Activated CD4-positive, alpha-beta memory T cell treated with anti-CD3 and anti-CD28 coated beads for 36 hours (primary cell): Measurements from ENCODE around the gene USP15. TPM values are rescaled to one million over a fixed set of nuclear protein-coding genes. Genes with fewer than 3 reads are reported as not detected.
A peak's percentile ranks its signal among the peaks of the same experiment; 100 is the strongest.

Source experiments
- CTCF ChIA-PET: fragments of 350-600 bp; sonication (Branson Sonifier 250); formaldehyde crosslinking; loops from one replicate; lab custom pipeline; 2021; ENCODE audit warnings: antibody characterized with exemption, inconsistent platforms; lab: Charles Lee
- POLR2A ChIA-PET: fragments of 350-600 bp; sonication (Branson Sonifier 250); formaldehyde crosslinking; loops from one replicate; lab custom pipeline; 2021; ENCODE audit warnings: antibody characterized with exemption; lab: Charles Lee
- DNase-seq: peaks from one replicate; pipeline ENCODE4 v3.0.0-alpha.2; 2020
- H3K27ac Mint-ChIP-seq: one replicate; pipeline ENCODE4 v1.8.0; 2021; ENCODE audit warnings: mixed read lengths
- H3K27me3 Mint-ChIP-seq: one replicate; pipeline ENCODE4 v1.8.0; 2021; ENCODE audit warnings: mixed read lengths
- H3K36me3 Mint-ChIP-seq: one replicate; pipeline ENCODE4 v1.8.0; 2021; ENCODE audit warnings: mixed read lengths
- H3K4me1 Mint-ChIP-seq: one replicate; pipeline ENCODE4 v1.8.0; 2021; ENCODE audit warnings: low read depth, mixed read lengths
- H3K4me3 Mint-ChIP-seq: one replicate; pipeline ENCODE4 v1.8.0; 2021; ENCODE audit warnings: mild to moderate bottlenecking, mixed read lengths
- H3K9me3 Mint-ChIP-seq: one replicate; pipeline ENCODE4 v1.8.0; 2021; ENCODE audit warnings: mixed read lengths
- intact Hi-C: fragments of 100-400 bp; cut with micrococcal nuclease; formaldehyde crosslinking; loops from one replicate; pipeline ENCODE4 v1.15.1; 2023
- total RNA-seq, 2 experiments: library from RNA; stranded (reverse); gene quantifications; one replicate each; pipeline ENCODE4 v1.2.3, GENCODE V29; 2021

USP15 gene
- 10 to 100 TPM; 76.8 to 82.8 TPM for total RNA-seq

- H3K9me3 Mint-ChIP-seq = no peaks in the 10 kb centered on the region
- H3K27ac Mint-ChIP-seq = peak within 1 kb of the TSS; percentile 98
- CTCF ChIA-PET = interaction anchor here (0.8 to 1.5 kb wide), 6 partner anchors 8 to 207 kb away, joined by 3 to 5 read pairs (median 4); a partner anchor contains a TSS
- H3K4me1 Mint-ChIP-seq = peaks cover 60% of the 10 kb centered on the region
- DNase-seq = peak; percentile 97
- intact Hi-C loops = loop anchor here (1.0 to 5.0 kb wide), 10 partner anchors 15 to 1962 kb away; partner anchors contain the start of genes KICS2 and MON2
- H3K36me3 Mint-ChIP-seq = peaks cover 18% of the 10 kb centered on the region
- H3K4me3 Mint-ChIP-seq = peak within 1 kb of the TSS; percentile 94
- H3K27me3 Mint-ChIP-seq = no peaks in the 10 kb centered on the region
- POLR2A ChIA-PET = interaction anchor here (0.6 to 1.6 kb wide), 8 partner anchors 8 to 90 kb away, joined by 3 to 5 read pairs (median 4); no protein-coding TSS in a partner anchor
Observed at GRCh38 chr12:62259993-62260732, at the start of gene USP15. Gene USP15, plus strand, starts transcription at chr12:62260404. Its CDS starts 11 bp downstream, at chr12:62260415.

GRCh38 chr12:62210422-62210821, 49.8 kb upstream of the USP15 start:
- intact Hi-C loops = no loop called here
- H3K27ac Mint-ChIP-seq = no peak overlapping the region
- POLR2A ChIA-PET = no interaction called here
- CTCF ChIA-PET = interaction anchor here (0.7 to 1.9 kb wide), 10 partner anchors 9 to 547 kb away, joined by 3 to 9 read pairs (median 4); a partner anchor contains a TSS
- H3K27me3 Mint-ChIP-seq = peaks cover 6% of the 10 kb centered on the region
- no peaks in the 10 kb centered on the region for H3K9me3 Mint-ChIP-seq
- H3K36me3 Mint-ChIP-seq = no peaks in the 10 kb centered on the region
- H3K4me1 Mint-ChIP-seq = peaks cover 13% of the 10 kb centered on the region
- DNase-seq = peak; percentile 53
- H3K4me3 Mint-ChIP-seq = no peak overlapping the region

GRCh38 chr12:62211510-62211909, 48.7 kb upstream of the USP15 start:
- no peak overlapping the region for H3K4me3 Mint-ChIP-seq
- H3K36me3 Mint-ChIP-seq = no peaks in the 10 kb centered on the region
- ChIA-PET POLR2A (no interaction called here), CTCF (interaction anchor here (0.7 to 1.5 kb wide), 2 partner anchors 48 to 1100 kb away, joined by 3 read pairs; no protein-coding TSS in a partner anchor)
- H3K27me3 Mint-ChIP-seq = peaks cover 2% of the 10 kb centered on the region
- intact Hi-C loops = no loop called here
- DNase-seq = no peak
- H3K9me3 Mint-ChIP-seq = no peaks in the 10 kb centered on the region
- H3K27ac Mint-ChIP-seq = no peak overlapping the region
- H3K4me1 Mint-ChIP-seq = peaks cover 13% of the 10 kb centered on the region

- Mint-ChIP-seq H3K9me3 (no peaks in the 10 kb centered on the region), H3K27ac (no peak overlapping the region), H3K27me3 (no peaks in the 10 kb centered on the region), H3K36me3 (no peaks in the 10 kb centered on the region), H3K4me3 (no peak overlapping the region), H3K4me1 (peaks cover 13% of the 10 kb centered on the region)
- CTCF ChIA-PET = no interaction called here
- intact Hi-C loops = no loop called here
- DNase-seq = no peak
- POLR2A ChIA-PET = no interaction called here
Observed at GRCh38 chr12:62214846-62215245, 45.4 kb upstream of the USP15 start.

GRCh38 chr12:62215506-62215905, 44.7 kb upstream of the USP15 start:
- no peak for DNase-seq
- no peaks in the 10 kb centered on the region for H3K27me3 Mint-ChIP-seq
- no peaks in the 10 kb centered on the region for H3K36me3 Mint-ChIP-seq
- H3K27ac Mint-ChIP-seq = no peak overlapping the region
- H3K9me3 Mint-ChIP-seq = no peaks in the 10 kb centered on the region
- intact Hi-C loops = no loop called here
- ChIA-PET POLR2A (no interaction called here), CTCF (no interaction called here)
- peaks cover 10% of the 10 kb centered on the region for H3K4me1 Mint-ChIP-seq
- no peak overlapping the region for H3K4me3 Mint-ChIP-seq

- DNase-seq = no peak
- ChIA-PET CTCF (interaction anchor here (0.6 kb wide), 1 partner anchor 573 kb away, joined by 3 read pairs; no protein-coding TSS in a partner anchor), POLR2A (no interaction called here)
- H3K36me3 Mint-ChIP-seq = no peaks in the 10 kb centered on the region
- peaks cover 9% of the 10 kb centered on the region for H3K4me1 Mint-ChIP-seq
- H3K27ac Mint-ChIP-seq = no peak overlapping the region
- H3K27me3 Mint-ChIP-seq = no peaks in the 10 kb centered on the region
- intact Hi-C loops = no loop called here
- H3K9me3 Mint-ChIP-seq = no peaks in the 10 kb centered on the region
- no peak overlapping the region for H3K4me3 Mint-ChIP-seq
Observed at GRCh38 chr12:62217466-62218194, 42.6 kb upstream of the USP15 start.

GRCh38 chr12:62221107-62221506, 39.1 kb upstream of the USP15 start:
- H3K4me1 Mint-ChIP-seq = no peaks in the 10 kb centered on the region
- no peak for DNase-seq
- no peak overlapping the region for H3K4me3 Mint-ChIP-seq
- no peaks in the 10 kb centered on the region for H3K36me3 Mint-ChIP-seq
- intact Hi-C loops = no loop called here
- CTCF ChIA-PET = no interaction called here
- H3K9me3 Mint-ChIP-seq = no peaks in the 10 kb centered on the region
- no peaks in the 10 kb centered on the region for H3K27me3 Mint-ChIP-seq
- POLR2A ChIA-PET = no interaction called here
- H3K27ac Mint-ChIP-seq = no peak overlapping the region

- intact Hi-C loops = no loop called here
- POLR2A ChIA-PET = no interaction called here
- Mint-ChIP-seq H3K27ac (no peak overlapping the region), H3K4me1 (no peaks in the 10 kb centered on the region), H3K9me3 (no peaks in the 10 kb centered on the region), H3K4me3 (no peak overlapping the region), H3K36me3 (no peaks in the 10 kb centered on the region), H3K27me3 (no peaks in the 10 kb centered on the region)
- no peak for DNase-seq
- CTCF ChIA-PET = no interaction called here
Observed at GRCh38 chr12:62224601-62225000, 35.6 kb upstream of the USP15 start.

- H3K9me3 Mint-ChIP-seq = no peaks in the 10 kb centered on the region
- no peaks in the 10 kb centered on the region for H3K4me1 Mint-ChIP-seq
- intact Hi-C loops = no loop called here
- CTCF ChIA-PET = no interaction called here
- no peak overlapping the region for H3K27ac Mint-ChIP-seq
- H3K4me3 Mint-ChIP-seq = no peak overlapping the region
- H3K36me3 Mint-ChIP-seq = no peaks in the 10 kb centered on the region
- DNase-seq = no peak
- POLR2A ChIA-PET = no interaction called here
- no peaks in the 10 kb centered on the region for H3K27me3 Mint-ChIP-seq
Observed at GRCh38 chr12:62227091-62227490, 33.1 kb upstream of the USP15 start.

- no peak overlapping the region for H3K27ac Mint-ChIP-seq
- no peak overlapping the region for H3K4me3 Mint-ChIP-seq
- no peaks in the 10 kb centered on the region for H3K9me3 Mint-ChIP-seq
- DNase-seq = no peak
- no peaks in the 10 kb centered on the region for H3K4me1 Mint-ChIP-seq
- H3K36me3 Mint-ChIP-seq = no peaks in the 10 kb centered on the region
- ChIA-PET CTCF (no interaction called here), POLR2A (no interaction called here)
- no peaks in the 10 kb centered on the region for H3K27me3 Mint-ChIP-seq
- intact Hi-C loops = no loop called here
Observed at GRCh38 chr12:62230652-62231051, 29.6 kb upstream of the USP15 start.

GRCh38 chr12:62232143-62232729, 28.0 kb upstream of the USP15 start:
- H3K4me3 Mint-ChIP-seq = no peak overlapping the region
- H3K9me3 Mint-ChIP-seq = peaks cover 4% of the 10 kb centered on the region
- intact Hi-C loops = no loop called here
- ChIA-PET CTCF (no interaction called here), POLR2A (no interaction called here)
- no peak for DNase-seq
- no peaks in the 10 kb centered on the region for H3K4me1 Mint-ChIP-seq
- no peaks in the 10 kb centered on the region for H3K36me3 Mint-ChIP-seq
- no peak overlapping the region for H3K27ac Mint-ChIP-seq
- no peaks in the 10 kb centered on the region for H3K27me3 Mint-ChIP-seq

- no peak overlapping the region for H3K27ac Mint-ChIP-seq
- H3K27me3 Mint-ChIP-seq = no peaks in the 10 kb centered on the region
- intact Hi-C loops = no loop called here
- ChIA-PET CTCF (no interaction called here), POLR2A (no interaction called here)
- H3K4me3 Mint-ChIP-seq = no peak overlapping the region
- no peaks in the 10 kb centered on the region for H3K4me1 Mint-ChIP-seq
- no peak for DNase-seq
- H3K9me3 Mint-ChIP-seq = peaks cover 8% of the 10 kb centered on the region
- H3K36me3 Mint-ChIP-seq = no peaks in the 10 kb centered on the region
Observed at GRCh38 chr12:62233805-62234204, 26.4 kb upstream of the USP15 start.
